Measurements from ENCODE around the gene FBXL17.

FBXL17 gene

GRCh38 chr5:107878661-107879060 lies 503.2 kb downstream of the FBXL17 start:
- Histone ChIP-seq H3K36me3 (ENCODE audit: control insufficient read depth in 2 of 2, insufficient read depth in 1 of 2, low read length in 2 of 2) (no peaks in the 10 kb centered on the region), H3K4me3 (ENCODE audit: low read depth, low read length) (no peak overlapping the region), H3K9me3 (ENCODE audit: control insufficient read depth, insufficient read depth, low read depth, low read length) (no peaks in the 10 kb centered on the region), H3K4me1 (ENCODE audit: control insufficient read depth, insufficient read depth, low read length) (peaks cover 7% of the 10 kb centered on the region), H3K27ac (ENCODE audit: extremely low read depth, low read depth, low read length) (no peak overlapping the region)
- ChIA-PET CTCF (interaction anchor here (0.6 kb wide), 1 partner anchor 497 kb away, joined by 3 read pairs; no protein-coding TSS in a partner anchor), POLR2A (no interaction called here)
- TF ChIP-seq ZNF513 (tag by site-specific recombination; IDR thresholded peaks at IDR 0.05) (no peak), ZFP69B (tag by site-specific recombination; IDR thresholded peaks at IDR 0.05) (no peak), ZNF23 (tag by site-specific recombination; IDR thresholded peaks at IDR 0.05; ENCODE audit: borderline replicate concordance) (no peak), ZEB2 (tag by site-specific recombination; IDR thresholded peaks at IDR 0.05) (no peak), ZNF561 (tag by site-specific recombination; IDR thresholded peaks at IDR 0.05; ENCODE audit: borderline replicate concordance) (no peak), WT1 (tag by site-specific recombination; IDR thresholded peaks at IDR 0.05) (no peak), ZNF623 (tag by site-specific recombination; IDR thresholded peaks at IDR 0.05) (no peak)

GRCh38 chr5:107876906-107877305 lies 505.0 kb downstream of the FBXL17 start:
- Histone ChIP-seq H3K36me3 (ENCODE audit: control insufficient read depth in 2 of 2, insufficient read depth in 1 of 2, low read length in 2 of 2) (no peaks in the 10 kb centered on the region), H3K4me1 (ENCODE audit: control insufficient read depth, insufficient read depth, low read length) (peaks cover 8% of the 10 kb centered on the region), H3K27ac (ENCODE audit: extremely low read depth, low read depth, low read length) (no peak overlapping the region), H3K9me3 (ENCODE audit: control insufficient read depth, insufficient read depth, low read depth, low read length) (no peaks in the 10 kb centered on the region), H3K4me3 (ENCODE audit: low read depth, low read length) (no peak overlapping the region)
- TF ChIP-seq ZNF580 (tag by site-specific recombination; IDR thresholded peaks at IDR 0.05) = no peak
- TF ChIP-seq ZNF747 (tag by site-specific recombination; IDR thresholded peaks at IDR 0.05) = no peak
- TF ChIP-seq YY2 (tag by site-specific recombination; IDR thresholded peaks at IDR 0.05) = no peak
- TF ChIP-seq ZNF280D (tag by site-specific recombination; IDR thresholded peaks at IDR 0.05) = no peak
- no peak for TF ChIP-seq KLF1 (tag by site-specific recombination; IDR thresholded peaks at IDR 0.05)
- no peak for TF ChIP-seq ZNF274 (IDR thresholded peaks at IDR 0.05; ENCODE audit: low read length)
- TF ChIP-seq ZNF274 (tag by site-specific recombination; IDR thresholded peaks at IDR 0.05; ENCODE audit: borderline replicate concordance) = no peak
- TF ChIP-seq ZNF521 (tag by site-specific recombination; IDR thresholded peaks at IDR 0.05) = no peak
- CTCF ChIA-PET = interaction anchor here (0.7 kb wide), 1 partner anchor 1478 kb away, joined by 3 read pairs; no protein-coding TSS in a partner anchor
- POLR2A ChIA-PET = no interaction called here

- Histone ChIP-seq H3K9me3 (ENCODE audit: control insufficient read depth, insufficient read depth, low read depth, low read length) (no peaks in the 10 kb centered on the region), H3K4me3 (ENCODE audit: low read depth, low read length) (no peak overlapping the region), H3K27ac (ENCODE audit: extremely low read depth, low read depth, low read length) (no peak overlapping the region), H3K36me3 (ENCODE audit: control insufficient read depth in 2 of 2, insufficient read depth in 1 of 2, low read length in 2 of 2) (no peaks in the 10 kb centered on the region), H3K4me1 (ENCODE audit: control insufficient read depth, insufficient read depth, low read length) (peaks cover 8% of the 10 kb centered on the region)
- ChIA-PET POLR2A (no interaction called here), CTCF (interaction anchor here (0.6 to 0.7 kb wide), 3 partner anchors 255 to 1478 kb away, joined by 3 read pairs; no protein-coding TSS in a partner anchor)
- TF ChIP-seq HOXD13 (CRISPR knock-in tag; IDR thresholded peaks at IDR 0.05; ENCODE audit: borderline replicate concordance) (no peak), ZNF202 (tag by site-specific recombination; IDR thresholded peaks at IDR 0.05; ENCODE audit: borderline replicate concordance) (no peak), KLF17 (tag by site-specific recombination; IDR thresholded peaks at IDR 0.05) (no peak), ZNF248 (tag by site-specific recombination; IDR thresholded peaks at IDR 0.05) (no peak), GFI1B (tag by site-specific recombination; IDR thresholded peaks at IDR 0.05) (no peak)
Observed at GRCh38 chr5:107876261-107876660, 505.6 kb downstream of the FBXL17 start.
